HepG2 (cell line): ENCODE results near the gene FOSB. TPM values are rescaled to one million over a fixed set of nuclear protein-coding genes. Genes with fewer than 3 reads are reported as not detected.

Experiments
- HOMEZ ChIP-seq: IDR thresholded peaks from 2 replicates; pipeline ENCODE4 v1.6.1; 2016; ENCODE audit warnings: low read depth
- LCORL ChIP-seq, 2 experiments: fragments of 450-650 bp in 1 of 2; sonication (generic) in 1 of 2; formaldehyde crosslinking in 1 of 2; IDR thresholded peaks; 2 replicates each; pipeline versions ENCODE4 v1.5.0 to v1.6.1; 2017 to 2020; ENCODE audit warnings: antibody characterized with exemption in 1 of 2, missing genetic modification reagents in 1 of 2
- POLR2AphosphoS5 ChIP-seq: IDR thresholded peaks from 2 replicates; pipeline ENCODE4 v1.6.1; 2012; ENCODE audit warnings: low read depth, low read length
- SNAPC4 ChIP-seq: sonication (generic); formaldehyde crosslinking; IDR thresholded peaks from 2 replicates; pipeline ENCODE4 v1.4.0; 2020; ENCODE audit warnings: mild to moderate bottlenecking, missing genetic modification reagents
- TARDBP ChIP-seq: sonication (generic); formaldehyde crosslinking; IDR thresholded peaks from 2 replicates; pipeline ENCODE4 v1.8.0; 2022; ENCODE audit warnings: mild to moderate bottlenecking, missing genetic modification reagents
- ZNF10 ChIP-seq: sonication (generic); formaldehyde crosslinking; IDR thresholded peaks from 2 replicates; pipeline ENCODE4 v1.4.0; 2020; ENCODE audit warnings: mild to moderate bottlenecking, low read depth, missing genetic modification reagents, borderline replicate concordance
- ZNF329 ChIP-seq: sonication (generic); formaldehyde crosslinking; IDR thresholded peaks from 2 replicates; pipeline ENCODE4 v1.9.0; 2021; ENCODE audit warnings: low read depth, mild to moderate bottlenecking, missing genetic modification reagents
- ZNF574 ChIP-seq: sonication (generic); formaldehyde crosslinking; IDR thresholded peaks from 2 replicates; pipeline ENCODE4 v1.4.0; 2020; ENCODE audit warnings: missing genetic modification reagents
- ZNF609 ChIP-seq: sonication (generic); formaldehyde crosslinking; IDR thresholded peaks from 2 replicates; pipeline ENCODE4 v1.4.0; 2020; ENCODE audit warnings: mild to moderate bottlenecking, missing genetic modification reagents, borderline replicate concordance
- polyA plus RNA-seq, 8 experiments: library from polyadenylated mRNA; depleted of rRNA in 3 of 8; stranded (reverse) in 7 of 8; unstranded in 1 of 8; fragments of >200 nt; fragmentation: Illumina TruSeq in 4 of 8; extraction: Trizol in 4 of 8; gene quantifications; 2 replicates each; pipeline versions ENCODE4 v1.2.1 to v1.2.3, GENCODE V29; 2011 to 2016; ENCODE audit warnings: low read depth in 4 of 8, missing spikeins in 1 of 8, mixed read lengths in 1 of 8; ENCODE audit not compliant: insufficient read depth in 1 of 8
- total RNA-seq, 5 experiments: library from RNA; depleted of rRNA; stranded (reverse); fragments of >200 nt; fragmentation: Illumina TruSeq; extraction: Trizol; gene quantifications; 2 replicates each; pipeline ENCODE4 v1.2.3, GENCODE V29; 2016; ENCODE audit warnings: low read depth in 1 of 5

FOSB gene
- total and polyA plus RNA-seq, 2 of the 13 experiments (the other 11 are each of a cell fraction or from before 2014, with no cell fraction given), result 2.8 to 6.0 TPM

- peak; percentile 42; the same call in 1 of the 2 replicates for TF ChIP-seq ZNF574 (CRISPR knock-in tag)
- TF ChIP-seq LCORL (IDR thresholded peaks at IDR 0.05), result no peak
- TF ChIP-seq LCORL (CRISPR knock-in tag; IDR thresholded peaks at IDR 0.05), result 0 out of 2 replicates have a peak, but pooled peaks have one; percentile 42
- TF ChIP-seq ZNF10 (CRISPR knock-in tag), result no peak
- 0 out of 2 replicates have a peak, but pooled peaks have one; percentile 5 for TF ChIP-seq TARDBP
- TF ChIP-seq ZNF609 (CRISPR knock-in tag), result 0 out of 2 replicates have a peak, but pooled peaks have one; percentile 18
- no peak for TF ChIP-seq ZNF329 (CRISPR knock-in tag)
- TF ChIP-seq POLR2AphosphoS5, result 0 out of 2 replicates have a peak, but pooled peaks have one; percentile 38
- peak; percentile 52; the same call in 1 of the 2 replicates for TF ChIP-seq HOMEZ (CRISPR knock-in tag)
- TF ChIP-seq SNAPC4, result peak; percentile 12; the same call in 1 of the 2 replicates
These were observed 41.3 kb downstream of the FOSB start (continued) for GRCh38 chr19:45508861-45509691.
